Stimulated activated CD8-positive, alpha-beta memory T cell treated with anti-CD3 and anti-CD28 coated beads, Interleukin-12 subunit alpha, Interleukin-12 subunit beta, amount 100 ng/mL, for 1 hour (primary cell): ENCODE data around the gene RMDN3.

Experiments
- DNase-seq: peaks from one replicate; pipeline ENCODE4 v3.0.0-alpha.2; 2020; ENCODE audit warnings: low read depth

Gene RMDN3

DNA sequence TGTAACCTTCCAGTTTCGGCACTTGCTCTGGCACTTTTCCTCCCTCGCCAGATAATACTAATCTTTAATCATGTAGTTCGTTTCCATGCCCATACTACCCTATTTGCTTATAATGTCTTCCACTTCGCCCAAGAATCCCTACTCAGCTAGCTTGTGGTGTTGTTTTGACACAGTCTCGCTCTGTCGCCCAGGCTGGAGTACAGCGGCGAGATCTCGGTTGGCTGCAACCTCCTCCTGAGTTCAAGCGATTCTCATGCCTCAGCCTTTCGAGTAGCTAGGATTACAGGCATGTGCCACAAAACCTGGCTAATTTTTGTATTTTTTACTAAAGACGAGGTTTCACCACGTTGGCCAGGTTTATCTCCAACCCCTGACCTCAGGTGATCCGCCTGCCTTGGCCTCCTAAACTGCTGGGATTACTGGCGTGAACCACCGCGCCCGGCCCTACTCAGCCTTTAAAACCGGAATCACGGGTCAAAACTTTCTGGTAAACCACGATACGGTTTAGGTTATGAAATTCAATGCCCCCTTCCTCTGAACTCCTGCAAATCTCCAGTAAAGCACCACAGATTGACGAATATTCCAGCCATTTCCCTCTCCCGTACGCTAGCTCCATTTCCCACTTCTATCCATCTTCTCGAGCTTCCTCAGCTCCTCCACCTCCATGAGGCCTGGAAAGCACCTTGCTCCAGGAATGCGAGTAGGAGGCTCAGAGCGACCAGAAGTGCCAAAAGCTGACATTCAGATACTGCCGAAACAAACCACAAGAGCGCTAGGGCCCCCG, 61.0 kb downstream of the RMDN3 start:
- DNase-seq: no peak

DNA sequence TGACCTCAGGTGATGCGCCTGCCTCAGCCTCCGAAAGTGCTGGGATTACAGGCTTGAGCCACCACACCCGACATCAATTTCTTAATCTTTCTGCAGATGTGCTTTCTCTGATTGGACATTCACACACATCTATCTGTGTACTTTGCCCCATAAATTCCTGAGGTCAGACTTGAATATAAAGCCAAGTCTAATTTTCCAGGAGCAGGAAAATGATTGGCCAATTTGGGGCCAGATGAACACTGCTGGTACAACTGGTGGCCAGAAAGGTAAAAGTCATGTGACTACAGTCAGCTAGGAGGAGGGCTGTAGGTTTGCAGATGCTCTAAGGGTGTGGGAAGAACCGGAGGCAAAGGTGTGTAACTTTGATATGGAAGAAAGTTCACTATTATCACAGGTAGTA, 63.3 kb downstream of the RMDN3 start:
- no peak for DNase-seq

DNA sequence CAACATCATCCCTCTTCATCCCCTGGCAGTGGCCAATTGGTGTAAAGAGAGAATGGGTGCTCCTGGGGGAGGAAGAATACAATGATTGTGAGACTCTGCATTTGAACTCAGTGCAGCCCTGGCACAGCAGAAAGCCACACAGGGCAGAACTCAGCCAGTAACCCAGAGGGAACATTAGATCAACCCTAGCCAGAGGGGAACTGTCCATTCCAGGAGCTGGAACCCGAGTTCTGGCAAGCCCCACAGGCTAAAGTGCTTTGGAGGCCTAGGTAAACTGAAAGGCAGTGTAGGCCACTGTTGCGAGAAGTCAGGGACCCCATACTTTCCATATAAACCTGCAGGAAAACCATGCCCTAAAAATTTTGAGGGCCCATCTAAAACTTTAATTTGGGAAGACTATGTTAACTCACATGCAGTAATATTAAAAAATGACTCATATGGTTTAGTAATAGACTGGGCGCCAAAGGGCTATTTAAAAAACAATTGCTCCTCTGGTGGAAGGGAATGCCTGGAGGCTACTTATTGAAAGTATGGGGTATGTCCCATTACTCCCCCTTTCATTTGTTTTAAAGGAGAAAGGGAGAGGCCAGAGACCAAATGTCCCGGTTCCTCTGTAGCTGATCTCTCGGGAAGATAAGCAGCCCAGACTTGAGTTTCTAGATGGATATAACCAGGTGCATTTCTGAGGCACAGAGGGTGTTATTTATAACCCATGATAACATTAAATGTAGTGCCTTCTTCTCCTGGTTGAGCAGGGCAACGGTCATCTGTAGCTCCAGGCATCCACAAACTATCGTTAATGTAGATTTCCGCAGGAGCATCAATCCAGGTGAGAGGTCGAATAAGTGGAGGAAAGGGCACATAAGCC, 65.9 kb downstream of the RMDN3 start:
- DNase-seq: no peak
